CD4-positive, alpha-beta T cell treated with Interleukin-4 for 4 hours (primary cell): ENCODE measurements around the gene CALM1.
A peak's percentile ranks its signal among the peaks of the same experiment; 100 is the strongest.

Experiments
- DNase-seq: peaks from one replicate; pipeline ENCODE4 v3.0.0-alpha.2; 2020

Gene CALM1

GRCh38 chr14:90396341-90397339 lies at the start of gene CALM1:
Gene CALM1, plus strand, starts transcription at chr14:90397029. Its CDS starts 202 bp downstream, at chr14:90397231.
- DNase-seq = peak; percentile 98

- DNase-seq = no peak
These were observed 48.6 kb upstream of the CALM1 start for GRCh38 chr14:90348270-90348669.

- no peak for DNase-seq
These were observed 47.1 kb upstream of the CALM1 start for GRCh38 chr14:90349739-90350138.

- no peak for DNase-seq
These were observed 42.1 kb upstream of the CALM1 start for GRCh38 chr14:90354551-90355298.

- no peak for DNase-seq
These were observed 41.0 kb upstream of the CALM1 start for GRCh38 chr14:90355540-90356518.

GRCh38 chr14:90356925-90357324 lies 39.9 kb upstream of the CALM1 start:
- DNase-seq = no peak

GRCh38 chr14:90358359-90358758 lies 38.5 kb upstream of the CALM1 start:
- DNase-seq = no peak

GRCh38 chr14:90361865-90362557 lies 34.8 kb upstream of the CALM1 start:
- no peak for DNase-seq

GRCh38 chr14:90362558-90362896 lies 34.3 kb upstream of the CALM1 start:
- DNase-seq = no peak

- DNase-seq = peak; percentile 51
These were observed 27.7 kb upstream of the CALM1 start for GRCh38 chr14:90368946-90369721.

GRCh38 chr14:90373887-90374286 lies 22.9 kb upstream of the CALM1 start:
- no peak for DNase-seq

GRCh38 chr14:90374813-90375212 lies 22.0 kb upstream of the CALM1 start:
- DNase-seq = no peak

GRCh38 chr14:90375934-90376333 lies 20.9 kb upstream of the CALM1 start:
- no peak for DNase-seq

GRCh38 chr14:90378249-90378648 lies 18.6 kb upstream of the CALM1 start:
- DNase-seq = no peak

GRCh38 chr14:90379106-90379505 lies 17.7 kb upstream of the CALM1 start:
- DNase-seq = no peak

GRCh38 chr14:90381011-90381786 lies 15.6 kb upstream of the CALM1 start:
- DNase-seq = no peak

- peak; percentile 19 for DNase-seq
These were observed 14.8 kb upstream of the CALM1 start for GRCh38 chr14:90381999-90382451.

GRCh38 chr14:90382491-90383125 lies 14.2 kb upstream of the CALM1 start:
- DNase-seq = peak; percentile 70

GRCh38 chr14:90383126-90383730 lies 13.6 kb upstream of the CALM1 start:
- peak; percentile 99 for DNase-seq
